Activated T-helper 9 cell treated with anti-CD3 and anti-CD28 coated beads, Interleukin-2, amount 50 U/mL, for 16 hours (primary cell): ENCODE data around the gene COL11A2.
"Not testable (repeated sequence)": the region's sequence is repeated elsewhere in the genome, so short reads cannot be mapped to it uniquely, and the experiment has no call there.

ENCODE experiments used
- DNase-seq: peaks from one replicate; pipeline ENCODE4 v3.0.0-alpha.2; 2020; ENCODE audit warnings: low read depth

Gene COL11A2

GRCh38 chr6:33154349-33154748 lies 37.9 kb downstream of the COL11A2 start:
- DNase-seq: no peak

- no peak for DNase-seq
Measured at GRCh38 chr6:33151050-33151449, 41.2 kb downstream of the COL11A2 start.

- DNase-seq: not testable (repeated sequence)
Measured at GRCh38 chr6:33150560-33150959, 41.7 kb downstream of the COL11A2 start.

- DNase-seq: no peak
Measured at GRCh38 chr6:33147807-33148666, 44.2 kb downstream of the COL11A2 start.

- DNase-seq: no peak
Measured at GRCh38 chr6:33144373-33144772, 47.9 kb downstream of the COL11A2 start.

- no peak for DNase-seq
Measured at GRCh38 chr6:33143113-33143770, 49.0 kb downstream of the COL11A2 start.

- DNase-seq: no peak
Measured at GRCh38 chr6:33142501-33143070, 49.7 kb downstream of the COL11A2 start.

- DNase-seq: no peak
Measured at GRCh38 chr6:33140556-33140955, 51.7 kb downstream of the COL11A2 start.

GRCh38 chr6:33139596-33140206 lies 52.6 kb downstream of the COL11A2 start:
- no peak for DNase-seq

- no peak for DNase-seq
Measured at GRCh38 chr6:33136310-33136900, 55.9 kb downstream of the COL11A2 start.

- DNase-seq: no peak
Measured at GRCh38 chr6:33132081-33132524, 60.2 kb downstream of the COL11A2 start.

GRCh38 chr6:33128318-33128717 lies 63.9 kb downstream of the COL11A2 start:
- no peak for DNase-seq

- DNase-seq: peak; percentile 31
Measured at GRCh38 chr6:33126101-33126714, 66.1 kb downstream of the COL11A2 start.

- DNase-seq: no peak
Measured at GRCh38 chr6:33124947-33125346, 67.3 kb downstream of the COL11A2 start.

GRCh38 chr6:33124525-33124901 lies 67.8 kb downstream of the COL11A2 start:
- no peak for DNase-seq

- no peak for DNase-seq
Measured at GRCh38 chr6:33123732-33124524, 68.3 kb downstream of the COL11A2 start.

GRCh38 chr6:33123181-33123580 lies 69.1 kb downstream of the COL11A2 start:
- DNase-seq: no peak

GRCh38 chr6:33120001-33120400 lies 72.3 kb downstream of the COL11A2 start:
- DNase-seq: no peak

GRCh38 chr6:33118525-33119123 lies 73.6 kb downstream of the COL11A2 start:
- DNase-seq: no peak

- DNase-seq: no peak
Measured at GRCh38 chr6:33117811-33118277, 74.4 kb downstream of the COL11A2 start.
